Keratinocyte (primary cell): ENCODE measurements around the gene CBFA2T3.

Experiments
- CTCF ChIP-seq, 3 experiments: IDR thresholded peaks in 1 of 3; conservative IDR thresholded peaks in 1 of 3; optimal IDR thresholded peaks in 1 of 3; 2 replicates in 2 of 3; 3 replicates in 1 of 3; pipeline versions ENCODE3 to v1.5.1; 2011; ENCODE audit warnings: low read length in 3 of 3, mild to moderate bottlenecking in 3 of 3, moderate library complexity in 2 of 3, control low read depth in 1 of 3, inconsistent platforms in 1 of 3; ENCODE audit not compliant: insufficient read depth in 2 of 3; ENCODE audit errors: extremely low read depth in 1 of 3
- EZH2 ChIP-seq: IDR thresholded peaks from one replicate; pipeline ENCODE4 v1.6.1; 2012; ENCODE audit warnings: inconsistent platforms, mild to moderate bottlenecking, low read length, moderate library complexity

- TF ChIP-seq EZH2 (no peak), CTCF (optimal IDR thresholded peaks at IDR 0.05 in 1 of 3, IDR thresholded peaks at IDR 0.05 in 1 of 3, conservative IDR thresholded peaks at IDR 0.05 in 1 of 3; ENCODE audit: extremely low read depth in 1 of 3, insufficient read depth in 2 of 3, low read length in 3 of 3) (no peak)
Measured at GRCh38 chr16:88886845-88887521, 90.0 kb downstream of the CBFA2T3 start.
